Activated CD8-positive, alpha-beta T cell treated with anti-CD3 and anti-CD28 coated beads for 36 hours (primary cell): Measurements from ENCODE around the gene IGF2R. TPM values are rescaled to one million over a fixed set of nuclear protein-coding genes. Genes with fewer than 3 reads are reported as not detected.

ENCODE experiments used
- ATAC-seq: fragments of 200-7000 bp; cut with Tn5 transposase; one replicate; pipeline ENCODE4 v1.10.0; 2021; ENCODE audit warnings: mild to moderate bottlenecking, moderate library complexity
- CTCF ChIA-PET: fragments of 350-600 bp; sonication (Branson Sonifier 250); formaldehyde crosslinking; loops from one replicate; lab custom pipeline; 2021; ENCODE audit warnings: antibody characterized with exemption; lab: Charles Lee
- POLR2A ChIA-PET: fragments of 350-600 bp; sonication (Branson Sonifier 250); formaldehyde crosslinking; loops from one replicate; lab custom pipeline; 2021; ENCODE audit warnings: antibody characterized with exemption; lab: Charles Lee
- DNase-seq: peaks from one replicate; pipeline ENCODE4 v3.0.0-alpha.2; 2020
- H3K27ac Mint-ChIP-seq: one replicate; pipeline ENCODE4 v1.8.0; 2021; ENCODE audit warnings: mild to moderate bottlenecking, mixed read lengths
- H3K27me3 Mint-ChIP-seq: one replicate; pipeline ENCODE4 v1.8.0; 2021; ENCODE audit warnings: mixed read lengths
- H3K36me3 Mint-ChIP-seq: one replicate; pipeline ENCODE4 v1.8.0; 2021; ENCODE audit warnings: low read depth, mixed read lengths
- H3K4me1 Mint-ChIP-seq: one replicate; pipeline ENCODE4 v1.8.0; 2021; ENCODE audit warnings: low read depth, mixed read lengths
- H3K4me3 Mint-ChIP-seq: one replicate; pipeline ENCODE4 v1.8.0; 2021; ENCODE audit warnings: mild to moderate bottlenecking, moderate library complexity, mixed read lengths
- H3K9me3 Mint-ChIP-seq: one replicate; pipeline ENCODE4 v1.8.0; 2021; ENCODE audit warnings: mixed read lengths
- CTCF ChIP-seq: fragments of 200-600 bp; IDR thresholded peaks from one replicate; pipeline ENCODE4 v1.8.0; 2022; ENCODE audit warnings: antibody characterized with exemption, mild to moderate bottlenecking
- intact Hi-C: fragments of 100-400 bp; cut with micrococcal nuclease; formaldehyde crosslinking; loops from one replicate; pipeline ENCODE4 v1.10.0; 2022
- total RNA-seq, 2 experiments: library from RNA; stranded (reverse); gene quantifications; one replicate each; pipeline ENCODE4 v1.2.3, GENCODE V29; 2021

IGF2R gene
- total RNA-seq, 2 experiments from 2014 or later, result 81.7 to 82.4 TPM

- Mint-ChIP-seq H3K27me3 (no peaks in the 10 kb centered on the region), H3K27ac (peak overlapping the region; percentile 31), H3K4me3 (no peak overlapping the region), H3K4me1 (peaks cover 9% of the 10 kb centered on the region), H3K36me3 (peaks cover 71% of the 10 kb centered on the region), H3K9me3 (no peaks in the 10 kb centered on the region)
- POLR2A ChIA-PET, result no interaction called here
- CTCF ChIA-PET, result no interaction called here
- no peak for DNase-seq
- no peak for TF ChIP-seq CTCF
- no peak for ATAC-seq
- intact Hi-C loops, result no loop called here
These were observed 88.2 kb downstream of the IGF2R start for GRCh38 chr6:160057080-160057479.

GRCh38 chr6:160058603-160059215, 89.8 kb downstream of the IGF2R start:
- no peak for ATAC-seq
- no peak for TF ChIP-seq CTCF
- ChIA-PET CTCF (no interaction called here), POLR2A (no interaction called here)
- intact Hi-C loops, result no loop called here
- no peak overlapping the region for H3K27ac Mint-ChIP-seq
- no peak overlapping the region for H3K4me3 Mint-ChIP-seq
- H3K9me3 Mint-ChIP-seq, result no peaks in the 10 kb centered on the region
- H3K36me3 Mint-ChIP-seq, result peaks cover 69% of the 10 kb centered on the region
- H3K27me3 Mint-ChIP-seq, result no peaks in the 10 kb centered on the region
- peaks cover 9% of the 10 kb centered on the region for H3K4me1 Mint-ChIP-seq
- DNase-seq, result no peak

GRCh38 chr6:160060221-160060620, 91.3 kb downstream of the IGF2R start:
- Mint-ChIP-seq H3K36me3 (peaks cover 75% of the 10 kb centered on the region), H3K4me1 (peaks cover 9% of the 10 kb centered on the region), H3K9me3 (no peaks in the 10 kb centered on the region), H3K27ac (no peak overlapping the region), H3K4me3 (no peak overlapping the region), H3K27me3 (no peaks in the 10 kb centered on the region)
- no peak for DNase-seq
- TF ChIP-seq CTCF, result no peak
- CTCF ChIA-PET, result no interaction called here
- intact Hi-C loops, result no loop called here
- no peak for ATAC-seq
- POLR2A ChIA-PET, result no interaction called here

GRCh38 chr6:160060920-160061447, 92.1 kb downstream of the IGF2R start:
- ChIA-PET CTCF (no interaction called here), POLR2A (no interaction called here)
- DNase-seq (no peak), ATAC-seq (no peak)
- peaks cover 7% of the 10 kb centered on the region for H3K4me1 Mint-ChIP-seq
- no peak overlapping the region for H3K4me3 Mint-ChIP-seq
- intact Hi-C loops, result no loop called here
- TF ChIP-seq CTCF, result no peak
- H3K36me3 Mint-ChIP-seq, result peaks cover 71% of the 10 kb centered on the region
- no peaks in the 10 kb centered on the region for H3K9me3 Mint-ChIP-seq
- no peak overlapping the region for H3K27ac Mint-ChIP-seq
- H3K27me3 Mint-ChIP-seq, result no peaks in the 10 kb centered on the region

- ATAC-seq, result no peak
- Mint-ChIP-seq H3K36me3 (peaks cover 67% of the 10 kb centered on the region), H3K27me3 (no peaks in the 10 kb centered on the region), H3K4me3 (no peak overlapping the region), H3K27ac (no peak overlapping the region), H3K4me1 (peaks cover 19% of the 10 kb centered on the region), H3K9me3 (no peaks in the 10 kb centered on the region)
- DNase-seq, result no peak
- intact Hi-C loops, result no loop called here
- TF ChIP-seq CTCF, result no peak
- POLR2A ChIA-PET, result interaction anchor here (2.2 kb wide), 1 partner anchor 13 kb away, joined by 8 read pairs; no protein-coding TSS in a partner anchor
- CTCF ChIA-PET, result no interaction called here
These were observed 95.0 kb downstream of the IGF2R start for GRCh38 chr6:160063771-160064413.
